Putamen (tissue), 1 donor: ENCODE data around the gene ATP8A1.
"Not testable (repeated sequence)": the region's sequence is repeated elsewhere in the genome, so short reads cannot be mapped to it uniquely, and the experiment has no call there.

ENCODE experiments used
- DNase-seq: peaks from one replicate; pipeline ENCODE4 v3.0.0-alpha.2; 2016; ENCODE audit warnings: low spot score

Gene ATP8A1

DNA sequence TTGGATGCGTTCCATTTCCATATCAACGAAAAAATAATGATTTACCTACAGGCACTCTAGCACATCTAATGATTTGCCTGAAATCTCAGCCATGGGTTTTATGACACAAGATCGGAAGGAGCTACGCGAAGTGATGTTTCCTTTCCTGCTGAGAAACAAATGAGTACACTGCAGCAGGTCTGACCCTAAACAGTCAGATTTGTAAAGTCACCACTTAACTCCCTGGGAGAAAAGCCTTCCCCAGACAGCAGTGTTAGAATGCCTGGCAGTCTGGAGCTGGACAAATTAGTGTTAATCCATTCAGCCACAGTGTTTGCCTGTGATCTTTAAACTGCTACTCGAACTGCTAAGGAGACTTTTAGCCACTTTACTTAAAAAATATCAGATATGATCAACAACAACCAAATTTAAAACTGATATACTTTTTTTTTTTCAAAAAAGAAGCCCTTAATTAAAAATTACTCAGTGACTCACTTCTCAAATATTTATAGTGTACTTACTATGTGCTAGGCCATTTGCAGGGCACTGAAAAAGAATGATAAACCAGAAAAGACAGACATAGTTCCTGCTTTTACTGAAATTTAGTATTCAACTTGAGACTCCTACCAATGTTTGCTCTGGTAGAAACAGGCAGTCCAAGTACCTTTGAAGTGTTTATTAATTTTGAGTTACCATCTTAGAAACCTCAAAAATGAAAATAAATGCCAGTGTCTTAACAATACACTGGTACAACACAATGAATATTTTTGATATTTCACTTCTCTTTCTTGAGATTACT lies 155.1 kb downstream of the ATP8A1 start:
- no peak for DNase-seq

- no peak for DNase-seq
Observed at GRCh38 chr4:42498040-42498439, 158.9 kb downstream of the ATP8A1 start.

DNA sequence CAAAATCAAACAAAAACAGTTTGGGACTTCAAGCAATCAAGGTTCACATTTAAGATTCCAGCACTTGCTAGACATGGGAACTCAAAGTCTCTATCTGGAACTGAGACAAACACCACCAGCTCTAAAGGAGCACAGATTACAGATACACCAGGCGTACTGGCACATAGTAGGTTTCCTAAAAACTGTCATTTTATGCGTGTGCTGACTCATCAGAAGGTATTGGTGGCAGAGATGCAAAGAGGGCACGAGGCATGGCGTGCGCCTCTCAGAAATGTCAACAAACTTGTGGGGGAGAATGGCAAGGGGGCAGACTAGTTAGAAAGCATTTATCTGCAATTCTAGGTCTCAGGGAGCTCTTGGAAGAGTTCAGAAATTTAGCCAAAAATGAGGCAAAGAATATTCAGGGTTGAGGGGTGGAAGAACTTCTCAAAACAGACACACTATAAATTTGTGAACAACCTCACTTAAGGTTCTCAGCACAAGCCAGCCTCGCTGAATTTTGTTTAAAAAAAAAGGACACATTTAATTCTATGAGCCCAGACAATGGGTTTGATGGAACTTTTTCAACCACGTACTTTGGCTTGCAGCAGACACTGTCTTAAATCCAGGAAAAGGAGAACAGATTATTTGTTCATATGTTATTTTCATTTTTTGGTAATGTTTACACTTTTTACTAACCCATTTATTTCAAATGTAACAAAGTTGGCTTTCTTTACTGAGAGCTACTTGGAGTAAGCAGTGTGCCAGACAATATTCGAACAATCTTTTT lies 159.6 kb downstream of the ATP8A1 start:
- no peak for DNase-seq

GRCh38 chr4:42492962-42493361 lies 163.9 kb downstream of the ATP8A1 start:
- no peak for DNase-seq

GRCh38 chr4:42490015-42490414 lies 166.9 kb downstream of the ATP8A1 start:
- no peak for DNase-seq

- DNase-seq, result no peak
Observed at GRCh38 chr4:42489095-42489494, 167.8 kb downstream of the ATP8A1 start.

- no peak for DNase-seq
Observed at GRCh38 chr4:42488554-42488953, 168.4 kb downstream of the ATP8A1 start.

DNA sequence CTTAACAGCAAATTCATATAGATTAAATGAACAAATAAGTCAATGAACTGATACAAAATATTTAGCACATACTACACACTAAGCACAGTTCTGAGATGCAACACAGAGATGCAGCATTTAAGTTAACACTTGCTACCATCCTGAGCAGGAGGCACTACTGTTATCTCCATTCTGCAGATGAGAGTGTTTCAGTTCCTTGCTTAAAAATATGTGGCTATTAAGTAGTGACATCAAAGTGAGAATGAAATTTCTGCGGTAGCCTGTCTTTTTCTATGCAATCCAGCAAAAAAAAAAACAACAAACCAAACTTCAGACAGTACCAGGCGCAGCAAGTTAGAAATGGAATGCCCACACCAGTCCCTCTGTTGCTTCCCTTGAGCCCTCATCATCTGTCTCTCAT lies 168.8 kb downstream of the ATP8A1 start:
- no peak for DNase-seq

DNA sequence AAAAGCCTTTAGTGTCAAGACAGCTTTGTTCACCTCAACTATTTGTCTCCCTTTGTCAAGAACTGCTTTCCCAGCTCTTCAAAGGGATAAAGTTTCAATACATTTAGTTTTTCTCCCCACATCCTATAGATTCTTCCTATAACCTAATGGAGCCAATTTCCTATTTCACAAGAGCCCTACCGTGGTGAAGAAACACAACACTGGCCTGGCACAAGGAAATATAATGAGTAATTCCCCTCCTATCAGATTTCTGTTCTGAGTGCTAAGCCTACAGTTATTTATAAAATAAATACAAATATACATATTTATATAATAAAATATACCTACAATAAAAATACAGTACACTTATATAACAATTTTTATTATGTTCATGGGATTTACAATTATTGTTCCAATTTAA lies 169.7 kb downstream of the ATP8A1 start:
- no peak for DNase-seq

DNA sequence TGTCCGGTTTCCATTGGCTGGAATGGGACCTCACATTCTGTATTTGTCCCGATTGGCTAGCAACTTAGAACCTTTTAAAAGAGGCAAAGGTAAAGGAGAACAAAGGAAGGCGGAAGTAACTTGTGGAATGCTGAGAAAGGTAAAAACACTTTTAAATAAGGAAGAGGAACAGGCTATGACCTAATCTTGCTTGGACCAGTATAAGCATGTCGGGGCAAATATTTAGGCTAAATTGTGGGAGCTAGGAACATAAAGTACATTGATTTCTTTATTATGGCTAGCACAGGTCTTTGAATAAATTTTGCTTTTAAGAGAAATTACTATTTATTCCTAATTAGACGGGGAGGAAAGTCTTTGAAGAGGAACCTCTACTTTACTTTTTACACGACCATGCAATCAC lies 170.7 kb downstream of the ATP8A1 start:
- DNase-seq, result not testable (repeated sequence)

DNA sequence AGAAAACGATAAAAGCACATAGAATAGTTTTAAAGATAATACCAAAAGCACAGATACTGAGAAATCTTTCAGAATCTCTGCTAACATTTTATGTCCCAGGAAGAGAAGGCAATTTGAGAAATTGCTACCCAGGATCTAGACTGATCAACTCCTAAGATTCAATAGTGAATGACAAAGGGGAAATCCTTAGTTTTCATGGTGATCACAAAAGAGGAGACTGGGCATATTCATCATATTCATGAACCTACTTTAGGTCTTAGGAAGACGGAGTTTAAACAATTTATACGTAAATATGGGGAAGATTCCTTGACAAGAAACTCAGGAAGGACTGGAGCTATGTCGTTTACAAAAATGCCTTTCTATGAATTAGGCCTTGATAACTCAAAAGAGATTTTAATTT lies 172.3 kb downstream of the ATP8A1 start:
- no peak for DNase-seq

DNA sequence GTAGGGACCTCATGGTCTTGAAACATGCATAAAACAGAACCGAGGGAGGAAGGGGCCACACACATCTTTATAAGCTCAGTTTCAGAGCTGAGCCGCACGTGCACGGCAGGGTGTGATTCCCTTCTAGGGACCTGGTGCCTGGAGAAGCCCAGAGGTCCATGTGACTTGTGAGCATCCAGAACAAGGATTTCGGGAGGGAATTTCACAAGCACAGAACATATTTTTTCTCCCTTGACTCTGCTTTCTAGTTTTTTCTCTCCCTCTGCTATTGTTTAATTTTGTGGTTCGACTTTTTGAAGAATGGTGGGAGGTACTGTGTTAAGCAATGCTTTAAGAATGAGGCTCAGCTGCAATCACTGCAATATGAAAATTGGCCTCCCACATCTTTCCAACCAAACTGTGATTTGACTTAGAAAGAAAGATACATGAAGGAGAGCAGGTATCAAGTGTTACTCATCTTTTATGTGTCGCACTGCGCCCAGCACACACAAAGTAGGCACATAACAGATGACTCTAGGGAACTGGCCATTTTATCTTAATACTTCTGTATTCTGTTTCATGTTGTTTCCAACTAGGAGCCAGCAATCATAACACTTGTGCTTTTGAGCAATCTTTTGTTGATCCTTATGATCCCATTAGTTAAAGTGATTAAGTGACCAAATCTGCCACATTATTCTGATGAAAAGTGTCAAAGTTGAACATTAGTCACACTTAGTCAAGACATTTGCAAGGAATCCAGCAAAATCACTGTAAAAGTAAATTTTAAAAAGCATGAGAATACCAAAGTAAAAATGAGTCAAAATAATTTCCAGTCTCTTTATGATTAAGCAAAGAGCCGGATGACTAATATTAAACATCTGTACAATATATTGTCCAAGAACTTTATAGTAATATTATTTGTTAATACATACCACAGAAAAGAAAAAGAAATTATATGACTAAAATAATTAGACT lies 173.2 kb downstream of the ATP8A1 start:
- DNase-seq, result peak; percentile 76

DNA sequence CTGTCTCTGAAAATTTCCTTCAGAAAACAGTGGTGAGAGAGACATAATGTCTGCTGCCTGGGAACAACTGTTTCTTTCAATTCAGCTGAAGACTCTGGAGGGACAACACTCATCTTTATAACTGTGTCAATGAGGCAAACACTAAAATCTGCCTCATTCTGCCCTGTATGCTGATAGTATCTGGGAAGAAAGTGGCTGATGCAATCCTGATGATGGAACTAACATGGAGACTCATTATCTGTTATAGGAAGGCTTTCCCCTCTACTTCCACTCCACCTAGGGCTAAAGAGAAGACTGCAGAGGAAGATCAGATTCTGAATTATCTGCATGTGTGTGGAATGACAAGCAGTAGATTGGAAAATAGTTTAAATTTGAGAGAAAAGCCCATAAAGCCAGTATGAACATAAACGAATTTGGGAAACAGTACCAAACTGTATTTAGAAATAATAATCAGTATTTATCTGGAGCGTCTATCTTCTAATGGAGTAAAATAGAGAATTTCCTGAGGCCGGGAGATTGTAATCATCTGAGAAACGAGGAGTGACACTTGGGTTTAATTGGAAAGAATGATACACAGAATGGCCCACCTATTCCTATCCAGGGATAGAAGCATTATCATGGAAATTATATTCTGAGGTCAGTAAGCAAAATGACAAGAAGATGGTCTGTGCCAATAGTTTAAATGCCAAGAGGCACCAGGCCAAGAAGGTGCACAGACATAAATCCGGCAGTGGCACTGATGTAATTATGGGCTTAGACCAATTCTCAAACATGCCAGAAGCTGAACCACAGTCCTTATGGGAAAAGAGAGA lies 174.2 kb downstream of the ATP8A1 start:
- DNase-seq, result no peak

- no peak for DNase-seq
Observed at GRCh38 chr4:42480717-42481116, 176.2 kb downstream of the ATP8A1 start.

GRCh38 chr4:42480281-42480680 lies 176.6 kb downstream of the ATP8A1 start:
- DNase-seq, result no peak

DNA sequence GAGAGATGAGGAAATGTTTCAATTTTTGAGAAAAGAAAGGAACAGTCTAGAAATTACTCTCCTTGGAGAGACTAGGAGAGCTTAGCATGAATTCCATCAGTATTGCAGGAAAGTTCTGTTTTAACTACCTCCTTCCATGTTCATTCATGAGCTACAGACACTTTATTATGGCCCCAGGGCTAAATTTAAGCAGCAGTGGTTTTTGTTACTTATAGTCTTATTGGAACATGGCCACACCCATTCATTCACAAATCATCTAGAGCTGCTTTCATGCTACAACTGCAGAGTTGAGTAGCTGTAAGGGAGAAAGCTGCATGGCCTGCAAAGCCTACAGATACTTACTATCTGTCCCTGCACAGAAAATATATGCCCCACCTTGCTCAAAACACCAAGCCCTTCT lies 178.0 kb downstream of the ATP8A1 start:
- no peak for DNase-seq

DNA sequence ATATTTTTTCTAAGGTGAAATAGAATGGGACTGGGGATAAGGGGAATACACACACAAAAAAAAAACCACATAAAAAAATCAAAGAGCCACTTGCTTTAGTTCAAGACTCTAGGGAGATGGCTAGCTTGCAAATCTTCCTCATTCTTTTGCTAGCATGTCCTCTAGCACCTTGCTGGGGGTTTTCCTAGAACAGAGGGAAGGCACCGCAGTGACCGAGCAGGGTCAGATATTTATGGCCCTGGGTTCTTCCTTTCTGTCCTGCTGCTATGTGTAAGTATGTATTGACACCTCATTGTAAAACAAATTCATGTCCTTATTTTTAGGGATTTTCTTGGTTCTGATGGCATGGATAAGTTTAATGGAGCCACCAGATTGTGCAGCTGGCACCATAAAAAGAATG lies 178.4 kb downstream of the ATP8A1 start:
- DNase-seq, result no peak

GRCh38 chr4:42474406-42474805 lies 182.5 kb downstream of the ATP8A1 start:
- DNase-seq, result no peak

GRCh38 chr4:42473071-42473684 lies 183.7 kb downstream of the ATP8A1 start:
- DNase-seq, result no peak

GRCh38 chr4:42471896-42472295 lies 185.0 kb downstream of the ATP8A1 start:
- DNase-seq, result no peak

DNA sequence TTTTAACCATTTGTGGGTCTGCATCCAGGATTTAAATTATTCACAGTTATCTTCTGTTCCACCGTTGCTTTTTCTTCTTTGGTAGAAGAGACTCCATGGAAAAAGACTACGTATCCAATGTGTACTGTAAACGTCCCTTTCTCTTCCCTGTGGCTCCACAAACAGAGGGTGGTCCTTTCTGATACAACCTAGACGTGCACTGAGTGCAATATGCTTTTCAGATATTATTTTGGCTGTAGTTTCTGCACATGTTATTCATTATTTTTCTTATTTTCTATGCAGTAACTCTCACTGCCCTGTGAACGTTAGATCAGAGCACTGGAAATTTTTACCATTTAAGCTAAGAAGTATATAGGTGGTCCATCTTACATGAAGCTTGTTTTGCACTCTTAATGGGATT lies 186.9 kb downstream of the ATP8A1 start:
- DNase-seq, result no peak
